Measurements from ENCODE around the gene CP.

The CP gene

GRCh38 chr3:149180057-149180573, 41.5 kb downstream of the CP start:
- peak; percentile 43 for DNase-seq

GRCh38 chr3:149179220-149179619, 42.4 kb downstream of the CP start:
- no peak for DNase-seq

GRCh38 chr3:149177122-149177521, 44.5 kb downstream of the CP start:
- DNase-seq: no peak

GRCh38 chr3:149174901-149175300, 46.7 kb downstream of the CP start:
- no peak for DNase-seq

GRCh38 chr3:149170672-149171071, 51.0 kb downstream of the CP start:
- DNase-seq: no peak

GRCh38 chr3:149167898-149168297, 53.7 kb downstream of the CP start:
- no peak for DNase-seq

- no peak for DNase-seq
Observed at GRCh38 chr3:149163066-149163465, 58.6 kb downstream of the CP start.

- no peak for DNase-seq
Observed at GRCh38 chr3:149162007-149162406, 59.6 kb downstream of the CP start.

GRCh38 chr3:149160754-149161300, 60.8 kb downstream of the CP start:
- DNase-seq: no peak

GRCh38 chr3:149153402-149153801, 68.2 kb downstream of the CP start:
- no peak for DNase-seq

GRCh38 chr3:149152420-149152819, 69.2 kb downstream of the CP start:
- no peak for DNase-seq

- no peak for DNase-seq
Observed at GRCh38 chr3:149151843-149152242, 69.8 kb downstream of the CP start.

GRCh38 chr3:149150436-149150835, 71.2 kb downstream of the CP start:
- DNase-seq: no peak

GRCh38 chr3:149145974-149146373, 75.7 kb downstream of the CP start:
- DNase-seq: no peak

GRCh38 chr3:149145356-149145755, 76.3 kb downstream of the CP start:
- DNase-seq: no peak

- DNase-seq: no peak
Observed at GRCh38 chr3:149142682-149143081, 78.9 kb downstream of the CP start.

- no peak for DNase-seq
Observed at GRCh38 chr3:149134575-149134974, 87.1 kb downstream of the CP start.

- DNase-seq: no peak
Observed at GRCh38 chr3:149131589-149131988, 90.0 kb downstream of the CP start.

GRCh38 chr3:149129326-149130205, 92.1 kb downstream of the CP start, which contains the start of gene HPS3:
Gene HPS3, plus strand, starts transcription at chr3:149129638. Its CDS starts 86 bp downstream, at chr3:149129724.
- DNase-seq: peak; percentile 92

- no peak for DNase-seq
Observed at GRCh38 chr3:149128821-149129220, 92.8 kb downstream of the CP start.

GRCh38 chr3:149122721-149123578, 98.7 kb downstream of the CP start:
- DNase-seq: no peak
